Neural cell (in vitro differentiated cells): Measurements from ENCODE around the gene FZR1. TPM values are rescaled to one million over a fixed set of nuclear protein-coding genes. Genes with fewer than 3 reads are reported as not detected.

ENCODE experiments used
- H2AFZ ChIP-seq: fragments of 200-600, 300-800 bp; sonication (generic), shearing (Covaris generic); 2 replicates; pipeline ENCODE4 v1.6.0; 2014; ENCODE audit warnings: low read depth, mild to moderate bottlenecking, antibody characterized with exemption, low read length, moderate library complexity
- H3F3A ChIP-seq: fragments of 200-600 bp; shearing (Covaris generic); 2 replicates; pipeline ENCODE4 v1.6.1; 2016; ENCODE audit warnings: mild to moderate bottlenecking, moderate library complexity, mixed read lengths, antibody characterized with exemption, low read length; ENCODE audit not compliant: insufficient read depth, poor library complexity, severe bottlenecking
- H3K27ac ChIP-seq: fragments of 200-600, 300-800 bp; sonication (generic), shearing (Covaris generic); 2 replicates; pipeline ENCODE4 v1.5.1; 2014; ENCODE audit warnings: mild to moderate bottlenecking, low read length, moderate library complexity
- H3K27me3 ChIP-seq: fragments of 300-800, 200-600 bp; sonication (generic), shearing (Covaris generic); 2 replicates; pipeline ENCODE4 v1.6.0; 2014; ENCODE audit warnings: mild to moderate bottlenecking, low read depth, low read length, moderate library complexity; ENCODE audit not compliant: insufficient read depth
- H3K36me3 ChIP-seq: fragments of 300-800, 200-600 bp; sonication (generic), shearing (Covaris generic); 2 replicates; pipeline ENCODE4 v1.5.1; 2014; ENCODE audit warnings: mild to moderate bottlenecking, antibody characterized with exemption, low read length, moderate library complexity; ENCODE audit not compliant: insufficient read depth
- H3K4me2 ChIP-seq: fragments of 300-800, 200-600 bp; sonication (generic), shearing (Covaris generic); 2 replicates; pipeline ENCODE4 v1.6.0; 2014; ENCODE audit warnings: mild to moderate bottlenecking, low read length
- H3K4me3 ChIP-seq: fragments of 300-800, 200-600 bp; sonication (generic), shearing (Covaris generic); 2 replicates; pipeline ENCODE4 v1.5.1; 2014; ENCODE audit warnings: mild to moderate bottlenecking, low read length, moderate library complexity
- H3K79me2 ChIP-seq: fragments of 200-600 bp; shearing (Covaris generic); replicated peaks from 2 replicates; pipeline ENCODE4 v1.6.0; 2014; ENCODE audit warnings: mild to moderate bottlenecking, low read length, moderate library complexity; ENCODE audit not compliant: insufficient read depth
- H3K9ac ChIP-seq: fragments of 300-800, 200-600 bp; sonication (generic), shearing (Covaris generic); 2 replicates; pipeline ENCODE4 v1.6.1; 2016; ENCODE audit warnings: mild to moderate bottlenecking, low read length, mixed read lengths
- H3K9me2 ChIP-seq: fragments of 200-600 bp; shearing (Covaris generic); 2 replicates; pipeline ENCODE4 v1.6.1; 2016; ENCODE audit warnings: mild to moderate bottlenecking, low read length, mixed read lengths; ENCODE audit not compliant: insufficient read depth
- H3K9me3 ChIP-seq: fragments of 200-600, 300-800 bp; sonication (generic), shearing (Covaris generic); 2 replicates; pipeline ENCODE4 v1.6.1; 2016; ENCODE audit warnings: mild to moderate bottlenecking, mixed run types, low read length, moderate library complexity, mixed read lengths
- H4K20me1 ChIP-seq: fragments of 200-600 bp; shearing (Covaris generic); 2 replicates; pipeline ENCODE4 v1.6.1; 2016; ENCODE audit warnings: mild to moderate bottlenecking, mixed run types; ENCODE audit not compliant: insufficient read depth
- CTCF ChIP-seq: fragments of 450-650 bp; IDR thresholded peaks from 2 replicates; pipeline ENCODE4 v1.5.1; 2014; ENCODE audit warnings: antibody characterized with exemption, mild to moderate bottlenecking, moderate library complexity; ENCODE audit not compliant: poor library complexity, severe bottlenecking
- EP300 ChIP-seq: fragments of 450-650 bp; conservative IDR thresholded peaks from 2 replicates; pipeline ENCODE4 v1.6.1; 2014; ENCODE audit warnings: antibody characterized with exemption, mild to moderate bottlenecking, moderate library complexity; ENCODE audit not compliant: poor library complexity, severe bottlenecking
- EZH2 ChIP-seq: fragments of 200-600, 300-800 bp; shearing (Covaris generic), sonication (generic); IDR thresholded peaks from 2 replicates; pipeline ENCODE4 v1.6.1; 2014; ENCODE audit warnings: antibody characterized with exemption, low read length, borderline replicate concordance, mild to moderate bottlenecking; ENCODE audit not compliant: insufficient read depth, poor library complexity, severe bottlenecking
- MXI1 ChIP-seq: fragments of 450-650 bp; conservative IDR thresholded peaks from 2 replicates; pipeline ENCODE4 v1.6.1; 2014; ENCODE audit warnings: antibody characterized with exemption, mild to moderate bottlenecking; ENCODE audit not compliant: poor library complexity, severe bottlenecking
- POLR2AphosphoS5 ChIP-seq: IDR thresholded peaks from 2 replicates; pipeline ENCODE4 v1.6.1; 2012
- RAD21 ChIP-seq: fragments of 450-650 bp; conservative IDR thresholded peaks from 2 replicates; pipeline ENCODE4 v1.6.1; 2014; ENCODE audit warnings: antibody characterized with exemption, mild to moderate bottlenecking, moderate library complexity
- REST ChIP-seq: IDR thresholded peaks from 2 replicates; pipeline ENCODE4 v1.6.1; 2012; ENCODE audit warnings: borderline replicate concordance
- SMC3 ChIP-seq: fragments of 450-650 bp; conservative IDR thresholded peaks from 2 replicates; pipeline ENCODE4 v1.6.1; 2014; ENCODE audit warnings: antibody characterized with exemption, mild to moderate bottlenecking, moderate library complexity; ENCODE audit not compliant: poor library complexity
- TAF1 ChIP-seq: IDR thresholded peaks from 2 replicates; pipeline ENCODE4 v1.6.1; 2012; ENCODE audit warnings: low read depth
- polyA plus RNA-seq: library from polyadenylated mRNA; depleted of rRNA; stranded (reverse); fragments of >200 nt; gene quantifications from 2 replicates; pipeline ENCODE4 v1.2.3, GENCODE V29; 2014

The FZR1 gene
- polyA plus RNA-seq, 1 donor from 2014 or later, result 55.7 TPM

DNA sequence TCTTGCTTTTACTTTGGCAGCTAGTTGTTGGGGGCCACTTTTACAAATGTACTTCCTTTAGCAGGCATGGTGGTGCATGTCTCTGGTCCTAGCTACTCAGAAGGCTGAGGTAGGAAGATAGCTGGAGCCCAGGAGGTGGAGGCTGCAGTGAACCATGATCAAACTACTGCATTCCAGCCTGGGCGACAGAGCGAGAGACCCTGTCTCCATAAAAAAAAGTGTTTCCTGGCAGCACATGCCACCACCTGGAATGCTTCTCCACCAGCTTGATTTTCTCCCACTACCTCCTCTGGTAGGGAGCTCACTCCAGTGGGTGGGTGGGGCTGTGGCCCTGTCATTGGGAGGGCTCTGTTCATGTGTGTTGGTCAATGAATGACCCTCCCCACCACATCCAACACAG, 12.5 kb downstream of the FZR1 start:
- Histone ChIP-seq H3K36me3 (no peaks in the 10 kb centered on the region), H3K79me2 (peaks cover 28% of the 10 kb centered on the region), H3K4me2 (no peak overlapping the region), H3K9ac (no peak overlapping the region), H3K4me3 (no peak overlapping the region), H3K27ac (no peak overlapping the region), H3K9me2 (no peaks in the 10 kb centered on the region), H3F3A (no peaks in the 10 kb centered on the region), H3K27me3 (no peaks in the 10 kb centered on the region), H4K20me1 (peaks cover 8% of the 10 kb centered on the region), H3K9me3 (no peaks in the 10 kb centered on the region), H2AFZ (no peak overlapping the region)
- no peak for TF ChIP-seq MXI1
- no peak for TF ChIP-seq POLR2AphosphoS5
- no peak for TF ChIP-seq EZH2
- TF ChIP-seq RAD21, result no peak
- TF ChIP-seq REST, result no peak
- TF ChIP-seq EP300, result no peak
- no peak for TF ChIP-seq SMC3
- TF ChIP-seq TAF1, result no peak
- TF ChIP-seq CTCF, result no peak

- Histone ChIP-seq H3K9ac (no peak overlapping the region), H3F3A (no peaks in the 10 kb centered on the region), H3K9me3 (no peaks in the 10 kb centered on the region), H3K79me2 (peaks cover 25% of the 10 kb centered on the region), H3K9me2 (no peaks in the 10 kb centered on the region), H2AFZ (no peak overlapping the region), H3K4me2 (no peak overlapping the region), H3K36me3 (no peaks in the 10 kb centered on the region), H3K27ac (no peak overlapping the region), H4K20me1 (peaks cover 8% of the 10 kb centered on the region), H3K4me3 (no peak overlapping the region), H3K27me3 (no peaks in the 10 kb centered on the region)
- no peak for TF ChIP-seq MXI1
- no peak for TF ChIP-seq POLR2AphosphoS5
- no peak for TF ChIP-seq EP300
- TF ChIP-seq RAD21, result no peak
- no peak for TF ChIP-seq SMC3
- TF ChIP-seq CTCF, result no peak
- TF ChIP-seq REST, result no peak
- TF ChIP-seq EZH2, result no peak
- TF ChIP-seq TAF1, result no peak
These were observed 13.0 kb downstream of the FZR1 start for GRCh38 chr19:3519126-3519525.
